Measurements from ENCODE around the gene ENOX1.

The ENOX1 gene

DNA sequence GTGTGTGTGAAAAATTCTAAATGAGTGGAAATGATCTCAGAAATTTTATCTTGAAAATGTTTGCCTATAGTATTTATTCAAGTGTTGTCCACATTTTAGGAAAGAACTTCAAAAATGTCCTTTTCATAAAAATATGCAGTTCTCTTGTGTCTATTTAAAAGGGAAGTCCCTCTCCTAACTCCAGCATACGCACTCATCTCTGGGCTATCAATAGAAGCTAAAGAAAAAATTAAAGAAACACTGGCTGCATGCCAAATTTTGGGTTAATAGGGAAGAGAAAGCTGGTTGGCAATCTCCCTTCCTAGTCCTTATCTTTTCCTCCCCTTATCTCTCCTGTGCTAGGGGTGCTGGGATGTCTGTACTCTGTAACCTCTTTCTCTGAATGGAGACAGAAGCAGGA lies 313.3 kb downstream of the ENOX1 start:
- no peaks in the 10 kb centered on the region for H3K27me3 ChIP-seq (ENCODE audit: control insufficient read depth in 2 of 2, insufficient read depth in 2 of 2, low read length in 2 of 2)
- no peak overlapping the region for H3K27ac ChIP-seq (ENCODE audit: low read depth in 2 of 2, low read length in 2 of 2)
- H3K4me1 ChIP-seq (ENCODE audit: control insufficient read depth in 2 of 2, insufficient read depth in 2 of 2, low read length in 2 of 2), result no peaks in the 10 kb centered on the region
- H3K36me3 ChIP-seq (ENCODE audit: control insufficient read depth in 2 of 2, insufficient read depth in 2 of 2, low read length in 2 of 2), result no peaks in the 10 kb centered on the region
- no peak overlapping the region for H3K4me3 ChIP-seq (ENCODE audit: low read length in 2 of 2)
- no peak overlapping the region for H3K9ac ChIP-seq (ENCODE audit: low read depth in 1 of 2, low read length in 2 of 2)
- H3K9me3 ChIP-seq (ENCODE audit: control insufficient read depth in 2 of 2, low read length in 2 of 2), result no peaks in the 10 kb centered on the region

DNA sequence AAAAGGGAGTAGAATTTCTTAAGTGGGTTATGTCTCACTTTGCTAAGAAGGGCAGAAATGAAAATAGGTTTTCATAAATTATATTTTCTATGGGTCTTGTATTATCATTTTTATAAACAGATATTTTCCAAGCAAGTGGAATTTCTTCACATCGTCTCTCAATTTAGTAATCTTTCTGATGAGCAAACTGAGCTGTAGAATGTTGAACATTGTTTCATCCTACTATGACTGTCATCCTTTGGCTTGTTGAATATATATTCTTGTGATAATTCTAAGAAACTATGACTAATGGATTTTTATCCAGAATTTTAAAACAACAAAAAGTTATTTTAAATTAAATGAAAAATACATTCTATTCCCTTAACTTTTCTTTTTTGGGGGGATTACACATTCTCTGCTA lies 313.8 kb downstream of the ENOX1 start:
- Histone ChIP-seq H3K27ac (ENCODE audit: low read depth in 2 of 2, low read length in 2 of 2) (no peak overlapping the region), H3K27me3 (ENCODE audit: control insufficient read depth in 2 of 2, insufficient read depth in 2 of 2, low read length in 2 of 2) (no peaks in the 10 kb centered on the region), H3K9ac (ENCODE audit: low read depth in 1 of 2, low read length in 2 of 2) (no peak overlapping the region), H3K4me1 (ENCODE audit: control insufficient read depth in 2 of 2, insufficient read depth in 2 of 2, low read length in 2 of 2) (no peaks in the 10 kb centered on the region), H3K4me3 (ENCODE audit: low read length in 2 of 2) (no peak overlapping the region), H3K9me3 (ENCODE audit: control insufficient read depth in 2 of 2, low read length in 2 of 2) (no peaks in the 10 kb centered on the region), H3K36me3 (ENCODE audit: control insufficient read depth in 2 of 2, insufficient read depth in 2 of 2, low read length in 2 of 2) (no peaks in the 10 kb centered on the region)

DNA sequence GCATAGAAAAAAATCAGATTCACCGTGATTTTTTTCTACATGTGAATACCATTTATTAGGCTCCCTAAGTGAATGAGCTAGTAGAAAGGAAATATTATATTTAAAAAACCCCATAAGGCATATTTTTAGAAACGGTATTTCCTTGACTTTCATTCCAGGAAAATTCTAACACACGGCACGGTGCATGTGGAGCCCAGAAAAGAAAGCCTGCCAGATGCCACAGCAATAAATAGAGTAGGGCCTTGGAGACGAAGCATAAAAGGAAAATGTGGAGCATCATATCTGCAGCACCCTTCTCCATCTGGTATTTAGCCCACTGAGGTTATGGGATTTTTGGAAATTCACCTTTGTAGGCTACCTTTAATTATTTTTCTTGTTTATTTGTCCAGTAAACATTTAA lies 314.4 kb downstream of the ENOX1 start:
- no peaks in the 10 kb centered on the region for H3K27me3 ChIP-seq (ENCODE audit: control insufficient read depth in 2 of 2, insufficient read depth in 2 of 2, low read length in 2 of 2)
- H3K9me3 ChIP-seq (ENCODE audit: control insufficient read depth in 2 of 2, low read length in 2 of 2), result no peaks in the 10 kb centered on the region
- H3K27ac ChIP-seq (ENCODE audit: low read depth in 2 of 2, low read length in 2 of 2), result no peak overlapping the region
- no peaks in the 10 kb centered on the region for H3K4me1 ChIP-seq (ENCODE audit: control insufficient read depth in 2 of 2, insufficient read depth in 2 of 2, low read length in 2 of 2)
- H3K4me3 ChIP-seq (ENCODE audit: low read length in 2 of 2), result no peak overlapping the region
- H3K9ac ChIP-seq (ENCODE audit: low read depth in 1 of 2, low read length in 2 of 2), result no peak overlapping the region
- no peaks in the 10 kb centered on the region for H3K36me3 ChIP-seq (ENCODE audit: control insufficient read depth in 2 of 2, insufficient read depth in 2 of 2, low read length in 2 of 2)

DNA sequence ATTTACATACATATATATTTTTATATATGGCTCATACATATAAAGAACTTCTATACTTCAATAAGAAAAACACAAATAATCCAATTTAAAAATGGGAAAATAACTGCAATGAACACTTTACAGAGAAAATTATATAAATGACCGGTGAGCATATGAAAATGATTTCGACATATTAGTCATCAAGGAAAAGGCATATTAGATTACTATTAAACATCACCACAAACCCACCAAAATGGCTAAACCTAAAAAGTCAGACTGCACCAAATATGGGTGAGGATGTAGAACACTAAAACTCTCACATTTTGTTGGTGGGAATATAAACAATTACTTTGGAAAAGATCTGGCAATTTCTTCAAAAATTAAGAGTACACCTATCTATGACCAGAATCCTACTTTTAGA lies 316.2 kb downstream of the ENOX1 start:
- Histone ChIP-seq H3K9ac (ENCODE audit: low read depth in 1 of 2, low read length in 2 of 2) (no peak overlapping the region), H3K36me3 (ENCODE audit: control insufficient read depth in 2 of 2, insufficient read depth in 2 of 2, low read length in 2 of 2) (no peaks in the 10 kb centered on the region), H3K9me3 (ENCODE audit: control insufficient read depth in 2 of 2, low read length in 2 of 2) (no peaks in the 10 kb centered on the region), H3K4me1 (ENCODE audit: control insufficient read depth in 2 of 2, insufficient read depth in 2 of 2, low read length in 2 of 2) (no peaks in the 10 kb centered on the region), H3K4me3 (ENCODE audit: low read length in 2 of 2) (no peak overlapping the region), H3K27me3 (ENCODE audit: control insufficient read depth in 2 of 2, insufficient read depth in 2 of 2, low read length in 2 of 2) (no peaks in the 10 kb centered on the region), H3K27ac (ENCODE audit: low read depth in 2 of 2, low read length in 2 of 2) (no peak overlapping the region)

DNA sequence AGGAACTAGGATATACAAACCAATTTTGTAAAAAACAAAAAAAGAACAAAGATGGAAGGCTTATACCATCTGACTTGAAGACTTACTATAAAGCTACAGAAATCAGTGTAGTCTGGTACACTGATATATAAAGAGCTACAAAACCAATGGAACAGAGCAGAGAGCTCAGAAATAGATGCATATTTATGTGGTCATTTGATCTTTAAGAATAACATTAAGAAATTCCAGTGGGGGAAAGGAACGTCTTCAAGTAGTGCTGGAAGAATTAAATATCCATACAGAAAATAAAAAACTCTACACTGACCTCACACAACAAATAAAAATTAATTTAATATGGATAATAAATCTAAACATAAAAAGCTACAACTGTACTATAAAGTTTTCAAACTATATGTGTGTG lies 317.0 kb downstream of the ENOX1 start:
- Histone ChIP-seq H3K9me3 (ENCODE audit: control insufficient read depth in 2 of 2, low read length in 2 of 2) (no peaks in the 10 kb centered on the region), H3K4me1 (ENCODE audit: control insufficient read depth in 2 of 2, insufficient read depth in 2 of 2, low read length in 2 of 2) (no peaks in the 10 kb centered on the region), H3K27me3 (ENCODE audit: control insufficient read depth in 2 of 2, insufficient read depth in 2 of 2, low read length in 2 of 2) (no peaks in the 10 kb centered on the region), H3K27ac (ENCODE audit: low read depth in 2 of 2, low read length in 2 of 2) (no peak overlapping the region), H3K9ac (ENCODE audit: low read depth in 1 of 2, low read length in 2 of 2) (no peak overlapping the region), H3K4me3 (ENCODE audit: low read length in 2 of 2) (no peak overlapping the region), H3K36me3 (ENCODE audit: control insufficient read depth in 2 of 2, insufficient read depth in 2 of 2, low read length in 2 of 2) (no peaks in the 10 kb centered on the region)

DNA sequence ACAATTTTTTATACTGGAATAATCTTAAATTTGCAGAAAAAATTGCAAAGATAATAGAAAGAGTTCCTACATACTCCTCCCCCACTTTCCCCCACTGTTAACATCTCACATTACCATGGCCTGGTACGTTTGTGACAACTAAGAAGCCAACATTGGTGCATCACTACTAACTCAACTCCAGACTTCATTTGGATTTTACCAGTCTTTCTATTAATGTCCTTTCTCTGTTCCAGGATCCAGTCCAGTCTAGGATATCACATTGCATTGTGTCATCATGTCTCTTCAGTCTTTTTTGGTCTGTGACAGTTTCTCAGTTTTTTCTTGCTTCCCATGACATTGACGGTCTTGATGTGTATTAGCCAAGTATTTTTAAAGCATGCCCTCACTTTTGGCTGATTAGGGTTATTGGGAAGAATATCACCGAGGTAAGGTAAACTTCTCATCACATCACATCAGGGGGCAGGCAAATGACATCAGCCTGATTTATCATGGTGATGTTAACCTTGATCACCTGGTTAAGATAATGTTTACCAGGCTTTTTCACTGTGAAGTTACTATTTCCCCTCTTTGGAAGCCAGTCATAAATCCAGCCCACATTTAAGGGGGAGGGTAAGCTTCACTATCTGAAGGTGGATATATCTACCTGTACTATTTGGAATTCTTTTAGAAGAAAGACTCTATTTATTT lies 322.1 kb downstream of the ENOX1 start:
- H3K27ac ChIP-seq (ENCODE audit: low read depth in 2 of 2, low read length in 2 of 2), result no peak overlapping the region
- no peaks in the 10 kb centered on the region for H3K27me3 ChIP-seq (ENCODE audit: control insufficient read depth in 2 of 2, insufficient read depth in 2 of 2, low read length in 2 of 2)
- no peak overlapping the region for H3K9ac ChIP-seq (ENCODE audit: low read depth in 1 of 2, low read length in 2 of 2)
- H3K9me3 ChIP-seq (ENCODE audit: control insufficient read depth in 2 of 2, low read length in 2 of 2), result no peaks in the 10 kb centered on the region
- H3K4me3 ChIP-seq (ENCODE audit: low read length in 2 of 2), result no peak overlapping the region
- no peaks in the 10 kb centered on the region for H3K36me3 ChIP-seq (ENCODE audit: control insufficient read depth in 2 of 2, insufficient read depth in 2 of 2, low read length in 2 of 2)
- no peaks in the 10 kb centered on the region for H3K4me1 ChIP-seq (ENCODE audit: control insufficient read depth in 2 of 2, insufficient read depth in 2 of 2, low read length in 2 of 2)

DNA sequence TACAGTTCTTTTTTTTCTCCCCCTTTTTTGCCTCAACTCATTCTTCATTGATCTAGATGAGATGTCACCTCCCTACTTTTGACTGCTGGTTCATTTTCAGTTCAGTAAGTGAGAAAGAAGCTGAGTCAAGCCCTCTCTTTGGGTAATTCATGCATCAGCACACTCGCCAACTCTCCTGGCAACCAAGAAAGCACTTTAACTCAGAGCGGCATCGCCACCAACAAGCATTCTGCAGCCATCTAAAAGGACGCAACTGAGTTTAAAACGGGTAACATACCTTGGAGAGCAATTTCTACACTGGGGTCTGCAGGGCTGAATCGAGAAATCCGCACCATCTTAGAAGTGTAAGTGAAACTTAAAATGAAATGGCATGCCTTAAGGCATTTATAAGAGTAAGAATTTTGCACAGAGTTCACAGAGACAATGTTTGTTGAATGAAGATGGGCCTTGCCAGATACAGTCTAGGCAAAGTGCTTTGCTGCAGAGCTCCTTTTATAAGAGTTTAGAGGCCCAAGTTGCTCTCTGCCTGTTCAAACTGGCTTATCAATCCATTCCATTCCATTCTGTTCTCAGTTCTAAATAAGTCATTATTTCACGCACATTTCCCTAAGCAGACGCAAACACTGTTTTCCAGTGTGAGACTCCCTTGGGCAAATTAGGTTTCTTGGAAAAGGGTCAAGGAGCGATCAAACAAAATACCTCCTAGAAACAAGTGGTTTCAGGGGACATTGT lies 338.0 kb downstream of the ENOX1 start:
- no peak overlapping the region for H3K4me3 ChIP-seq (ENCODE audit: low read length in 2 of 2)
- H3K9ac ChIP-seq (ENCODE audit: low read depth in 1 of 2, low read length in 2 of 2), result no peak overlapping the region
- H3K27ac ChIP-seq (ENCODE audit: low read depth in 2 of 2, low read length in 2 of 2), result no peak overlapping the region

DNA sequence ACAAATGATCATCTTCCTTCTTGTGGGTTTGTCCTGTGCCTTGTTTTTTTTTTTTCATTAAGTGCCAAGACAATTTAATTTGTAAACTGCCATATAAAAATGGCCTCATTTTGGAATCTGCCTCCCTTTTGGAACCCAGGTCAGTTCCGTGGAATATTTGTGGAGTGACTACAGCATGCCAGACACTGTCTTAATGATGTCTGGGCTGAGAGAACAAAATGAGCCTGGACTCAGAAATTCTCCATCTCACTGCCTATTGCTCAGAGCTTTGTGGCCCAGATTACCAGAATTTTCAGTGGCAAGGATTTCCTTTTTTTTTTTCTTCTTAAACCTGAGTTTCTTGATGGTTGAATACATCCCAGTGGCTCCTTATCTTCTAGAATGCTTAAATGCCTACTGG lies 340.6 kb downstream of the ENOX1 start:
- H3K27ac ChIP-seq (ENCODE audit: low read depth in 2 of 2, low read length in 2 of 2), result no peak overlapping the region
- no peaks in the 10 kb centered on the region for H3K27me3 ChIP-seq (ENCODE audit: control insufficient read depth in 2 of 2, insufficient read depth in 2 of 2, low read length in 2 of 2)
- H3K36me3 ChIP-seq (ENCODE audit: control insufficient read depth in 2 of 2, insufficient read depth in 2 of 2, low read length in 2 of 2), result no peaks in the 10 kb centered on the region
- no peak overlapping the region for H3K4me3 ChIP-seq (ENCODE audit: low read length in 2 of 2)
- no peaks in the 10 kb centered on the region for H3K9me3 ChIP-seq (ENCODE audit: control insufficient read depth in 2 of 2, low read length in 2 of 2)
- no peak overlapping the region for H3K9ac ChIP-seq (ENCODE audit: low read depth in 1 of 2, low read length in 2 of 2)
- no peaks in the 10 kb centered on the region for H3K4me1 ChIP-seq (ENCODE audit: control insufficient read depth in 2 of 2, insufficient read depth in 2 of 2, low read length in 2 of 2)

More for the DNA sequence above, 338.0 kb downstream of the ENOX1 start:
- Histone ChIP-seq H3K36me3 (ENCODE audit: control insufficient read depth in 2 of 2, insufficient read depth in 2 of 2, low read length in 2 of 2) (no peaks in the 10 kb centered on the region), H3K4me1 (ENCODE audit: control insufficient read depth in 2 of 2, insufficient read depth in 2 of 2, low read length in 2 of 2) (no peaks in the 10 kb centered on the region), H3K9me3 (ENCODE audit: control insufficient read depth in 2 of 2, low read length in 2 of 2) (no peaks in the 10 kb centered on the region), H3K27me3 (ENCODE audit: control insufficient read depth in 2 of 2, insufficient read depth in 2 of 2, low read length in 2 of 2) (no peaks in the 10 kb centered on the region)

DNA sequence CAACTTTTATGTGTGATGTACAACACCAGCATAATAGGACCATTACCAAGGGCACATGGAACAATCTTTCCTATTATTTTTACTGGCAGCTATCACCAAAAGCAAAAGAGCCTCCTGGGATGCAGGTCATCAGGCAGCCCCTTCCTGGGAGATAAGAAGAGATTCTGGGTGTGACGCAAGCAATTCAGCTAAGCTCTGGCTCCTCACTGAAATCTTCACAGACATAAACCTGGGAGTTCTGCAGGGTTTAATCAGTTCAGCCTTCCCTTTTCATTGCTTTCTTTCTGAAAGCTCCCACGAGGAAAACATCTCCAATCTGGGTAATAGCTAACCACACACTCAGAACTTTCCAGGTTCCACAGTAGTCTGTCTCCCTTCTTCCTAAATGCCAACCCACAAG lies 341.1 kb downstream of the ENOX1 start:
- no peak overlapping the region for H3K4me3 ChIP-seq (ENCODE audit: low read length in 2 of 2)
- H3K4me1 ChIP-seq (ENCODE audit: control insufficient read depth in 2 of 2, insufficient read depth in 2 of 2, low read length in 2 of 2), result no peaks in the 10 kb centered on the region
- no peaks in the 10 kb centered on the region for H3K36me3 ChIP-seq (ENCODE audit: control insufficient read depth in 2 of 2, insufficient read depth in 2 of 2, low read length in 2 of 2)
- H3K27me3 ChIP-seq (ENCODE audit: control insufficient read depth in 2 of 2, insufficient read depth in 2 of 2, low read length in 2 of 2), result no peaks in the 10 kb centered on the region
- H3K27ac ChIP-seq (ENCODE audit: low read depth in 2 of 2, low read length in 2 of 2), result no peak overlapping the region
- no peak overlapping the region for H3K9ac ChIP-seq (ENCODE audit: low read depth in 1 of 2, low read length in 2 of 2)
- H3K9me3 ChIP-seq (ENCODE audit: control insufficient read depth in 2 of 2, low read length in 2 of 2), result no peaks in the 10 kb centered on the region

DNA sequence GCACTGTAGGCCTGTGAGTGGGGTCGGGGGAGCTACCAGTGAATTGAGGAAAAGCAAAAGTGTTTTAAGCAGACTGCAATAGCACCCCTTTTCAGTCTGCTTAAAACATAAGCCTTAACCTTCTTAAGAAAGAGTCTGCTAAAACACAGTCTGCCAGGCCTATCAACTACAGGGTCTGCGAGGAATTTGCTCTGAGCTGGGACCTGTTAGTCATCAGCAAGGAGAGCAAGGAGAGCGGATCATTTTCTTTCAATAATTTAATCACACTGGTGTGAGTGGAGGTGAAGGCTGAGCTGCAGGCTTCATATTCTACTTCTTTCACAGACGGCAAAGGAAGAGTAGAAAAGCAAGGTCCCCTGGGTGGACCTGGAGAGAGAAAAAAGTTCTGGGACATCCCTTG lies 342.7 kb downstream of the ENOX1 start:
- no peak overlapping the region for H3K4me3 ChIP-seq (ENCODE audit: low read length in 2 of 2)
- H3K9me3 ChIP-seq (ENCODE audit: control insufficient read depth in 2 of 2, low read length in 2 of 2), result no peaks in the 10 kb centered on the region
- H3K36me3 ChIP-seq (ENCODE audit: control insufficient read depth in 2 of 2, insufficient read depth in 2 of 2, low read length in 2 of 2), result no peaks in the 10 kb centered on the region
- no peak overlapping the region for H3K9ac ChIP-seq (ENCODE audit: low read depth in 1 of 2, low read length in 2 of 2)
- H3K4me1 ChIP-seq (ENCODE audit: control insufficient read depth in 2 of 2, insufficient read depth in 2 of 2, low read length in 2 of 2), result no peaks in the 10 kb centered on the region
- H3K27ac ChIP-seq (ENCODE audit: low read depth in 2 of 2, low read length in 2 of 2), result no peak overlapping the region
- H3K27me3 ChIP-seq (ENCODE audit: control insufficient read depth in 2 of 2, insufficient read depth in 2 of 2, low read length in 2 of 2), result no peaks in the 10 kb centered on the region

All from mucosa of rectum (tissue), 2 donors.